ENCODE results near the gene TIMP3.
"Not testable (repeated sequence)": the region's sequence is repeated elsewhere in the genome, so short reads cannot be mapped to it uniquely, and the experiment has no call there.

TIMP3 gene

DNA sequence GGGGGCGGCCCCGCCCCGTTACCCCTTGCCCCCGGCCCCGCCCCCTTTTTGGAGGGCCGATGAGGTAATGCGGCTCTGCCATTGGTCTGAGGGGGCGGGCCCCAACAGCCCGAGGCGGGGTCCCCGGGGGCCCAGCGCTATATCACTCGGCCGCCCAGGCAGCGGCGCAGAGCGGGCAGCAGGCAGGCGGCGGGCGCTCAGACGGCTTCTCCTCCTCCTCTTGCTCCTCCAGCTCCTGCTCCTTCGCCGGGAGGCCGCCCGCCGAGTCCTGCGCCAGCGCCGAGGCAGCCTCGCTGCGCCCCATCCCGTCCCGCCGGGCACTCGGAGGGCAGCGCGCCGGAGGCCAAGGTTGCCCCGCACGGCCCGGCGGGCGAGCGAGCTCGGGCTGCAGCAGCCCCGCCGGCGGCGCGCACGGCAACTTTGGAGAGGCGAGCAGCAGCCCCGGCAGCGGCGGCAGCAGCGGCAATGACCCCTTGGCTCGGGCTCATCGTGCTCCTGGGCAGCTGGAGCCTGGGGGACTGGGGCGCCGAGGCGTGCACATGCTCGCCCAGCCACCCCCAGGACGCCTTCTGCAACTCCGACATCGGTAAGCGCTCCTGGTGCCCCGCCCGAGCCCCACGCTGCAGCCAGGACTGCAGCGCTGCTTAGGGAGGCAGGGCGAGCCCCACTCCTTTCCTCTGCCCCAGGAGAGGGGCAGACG, at the start of gene TIMP3:
Gene TIMP3 (plus strand): TSS at position 169 of the 700 bp plus-strand sequence. CDS start 297 bp downstream, at position 466.
- Mint-ChIP-seq H3K27ac (no peak within 1 kb of the TSS), H3K27me3 (peaks cover 63% of the 10 kb centered on the region), H3K36me3 (no peaks in the 10 kb centered on the region), H3K9me3 (no peaks in the 10 kb centered on the region), H3K4me3 (no peak within 1 kb of the TSS), H3K4me1 (peaks cover 4% of the 10 kb centered on the region)
- no peak for ATAC-seq

GRCh38 chr22:32752326-32752725, 49.2 kb upstream of the TIMP3 start:
- Mint-ChIP-seq H3K4me1 (no peaks in the 10 kb centered on the region), H3K36me3 (no peaks in the 10 kb centered on the region), H3K27me3 (no peaks in the 10 kb centered on the region), H3K4me3 (no peak overlapping the region), H3K9me3 (no peaks in the 10 kb centered on the region), H3K27ac (no peak overlapping the region)
- ATAC-seq: no peak

- ATAC-seq: peak; percentile 26
- Mint-ChIP-seq H3K27me3 (no peaks in the 10 kb centered on the region), H3K36me3 (no peaks in the 10 kb centered on the region), H3K9me3 (no peaks in the 10 kb centered on the region), H3K4me3 (no peak overlapping the region), H3K27ac (no peak overlapping the region), H3K4me1 (no peaks in the 10 kb centered on the region)
Measured at GRCh38 chr22:32752816-32753520, 48.5 kb upstream of the TIMP3 start.

DNA sequence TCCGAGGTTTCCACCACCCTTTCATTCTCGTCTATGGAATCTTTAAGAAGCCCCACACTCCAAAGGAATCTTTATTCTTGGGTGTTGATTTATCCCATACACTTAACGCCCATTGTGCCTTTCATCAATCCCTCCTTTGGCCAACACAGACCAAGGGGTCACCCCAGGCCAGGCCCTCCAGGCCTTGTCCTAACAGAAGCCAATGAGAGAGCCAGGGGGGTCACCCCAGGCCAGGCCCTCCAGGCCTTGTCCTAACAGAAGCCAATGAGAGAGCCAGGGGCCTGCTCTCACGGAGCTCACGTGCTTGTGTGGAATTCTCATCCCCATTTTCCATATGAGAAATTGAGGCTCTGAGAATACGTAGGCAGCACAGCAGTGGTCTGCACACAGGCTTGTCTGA, 47.9 kb upstream of the TIMP3 start:
- peak; percentile 32 for ATAC-seq
- H3K4me1 Mint-ChIP-seq: no peaks in the 10 kb centered on the region

DNA sequence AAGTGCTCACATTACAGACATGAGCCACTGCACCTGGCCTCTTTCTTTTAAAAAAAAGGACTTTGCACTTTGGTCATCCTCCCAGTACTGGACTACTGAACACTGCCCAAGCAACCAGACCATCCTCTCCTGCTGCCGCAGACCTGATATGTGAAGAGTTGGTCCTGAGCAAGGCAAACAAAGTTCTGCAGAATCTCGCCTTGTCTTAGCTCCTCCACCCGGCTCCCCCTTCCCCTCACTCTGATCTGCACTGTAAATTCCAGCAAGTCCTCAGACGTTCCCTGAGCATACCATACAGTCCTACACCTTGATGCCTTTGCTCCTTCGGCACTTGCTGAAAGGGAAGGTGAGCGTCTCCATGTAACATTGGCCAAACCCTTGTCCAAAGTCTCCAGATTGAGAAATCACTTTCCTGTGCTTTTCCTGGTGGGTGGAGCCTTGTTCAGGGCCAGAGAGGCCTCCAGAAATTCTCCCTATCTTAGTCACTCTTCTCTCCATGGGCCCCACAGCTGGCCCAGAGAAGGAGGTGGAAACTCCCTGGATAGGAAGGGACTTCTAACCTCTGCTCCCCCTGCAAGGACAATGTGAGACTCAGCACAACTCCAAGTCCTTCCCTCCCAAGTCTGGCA, 47.0 kb upstream of the TIMP3 start:
- ATAC-seq: no peak
- H3K36me3 Mint-ChIP-seq: no peaks in the 10 kb centered on the region
- no peak overlapping the region for H3K27ac Mint-ChIP-seq
- H3K4me1 Mint-ChIP-seq: no peaks in the 10 kb centered on the region
- H3K4me3 Mint-ChIP-seq: no peak overlapping the region
- no peaks in the 10 kb centered on the region for H3K27me3 Mint-ChIP-seq
- no peaks in the 10 kb centered on the region for H3K9me3 Mint-ChIP-seq

More for the DNA sequence above, 47.9 kb upstream of the TIMP3 start:
- H3K27me3 Mint-ChIP-seq: no peaks in the 10 kb centered on the region
- no peak overlapping the region for H3K27ac Mint-ChIP-seq
- no peak overlapping the region for H3K4me3 Mint-ChIP-seq
- H3K9me3 Mint-ChIP-seq: no peaks in the 10 kb centered on the region
- H3K36me3 Mint-ChIP-seq: no peaks in the 10 kb centered on the region

DNA sequence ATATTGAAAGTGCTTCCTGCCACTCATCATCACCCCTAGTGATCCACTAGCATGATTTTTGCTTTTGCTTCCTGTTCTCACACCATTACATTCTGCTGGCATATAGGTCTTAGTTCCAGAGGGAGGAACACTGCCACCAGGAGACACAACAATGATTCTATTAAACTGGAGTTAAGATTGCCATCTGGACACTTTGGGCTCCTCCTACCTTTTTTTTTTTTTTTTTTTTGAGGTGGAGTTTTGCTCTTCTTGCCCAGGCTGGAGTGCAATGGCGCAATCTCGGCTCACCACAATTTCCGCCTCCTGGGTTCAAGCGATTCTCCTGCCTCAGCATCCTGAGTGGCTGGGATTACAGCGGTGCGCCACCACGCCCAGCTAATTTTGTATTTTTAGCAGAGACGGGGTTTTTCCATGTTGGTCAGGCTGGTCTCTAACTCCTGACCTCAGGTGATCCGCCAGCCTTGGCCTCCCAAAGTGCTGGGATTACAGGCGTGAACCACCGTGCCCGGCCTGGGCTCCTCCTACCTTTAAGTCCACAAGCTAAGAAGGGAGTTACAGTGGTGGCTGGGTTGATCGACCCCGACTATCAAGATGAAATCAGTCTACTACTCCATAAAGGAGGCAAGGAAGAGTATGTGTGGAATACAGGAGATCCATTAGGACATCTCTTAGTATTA, 44.3 kb upstream of the TIMP3 start:
- H3K9me3 Mint-ChIP-seq, H3K36me3 Mint-ChIP-seq, H3K4me3 Mint-ChIP-seq, ATAC-seq, H3K27ac Mint-ChIP-seq, H3K4me1 Mint-ChIP-seq: not testable (repeated sequence)
- peaks cover 19% of the 10 kb centered on the region for H3K27me3 Mint-ChIP-seq

DNA sequence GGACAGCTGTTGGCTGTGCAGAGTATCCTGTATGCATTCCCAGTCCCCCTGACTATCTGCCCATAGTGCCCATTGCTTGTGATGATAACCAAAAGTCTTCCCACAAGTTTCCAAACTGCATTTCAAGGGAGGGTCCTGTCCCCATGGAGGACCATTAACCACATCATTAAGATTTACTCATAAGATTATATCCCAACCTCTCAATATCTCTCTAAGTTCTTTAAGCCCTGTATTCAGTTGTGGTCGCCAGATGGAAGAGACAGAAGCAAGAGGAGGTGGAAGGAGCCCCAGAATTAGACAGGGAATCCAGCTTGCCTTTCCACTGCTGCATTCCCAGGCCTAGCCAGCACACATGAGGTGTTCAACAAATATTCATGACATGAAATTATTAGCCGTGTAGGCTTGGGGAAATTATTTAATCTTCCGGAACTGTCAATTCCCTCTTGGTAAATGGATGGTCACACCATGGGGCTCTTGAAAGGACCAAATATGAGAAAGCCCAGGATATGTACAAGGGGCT, 42.6 kb upstream of the TIMP3 start:
- H3K36me3 Mint-ChIP-seq: no peaks in the 10 kb centered on the region
- peaks cover 34% of the 10 kb centered on the region for H3K27me3 Mint-ChIP-seq
- ATAC-seq: no peak
- no peaks in the 10 kb centered on the region for H3K9me3 Mint-ChIP-seq
- H3K27ac Mint-ChIP-seq: no peak overlapping the region
- H3K4me1 Mint-ChIP-seq: no peaks in the 10 kb centered on the region
- H3K4me3 Mint-ChIP-seq: no peak overlapping the region

DNA sequence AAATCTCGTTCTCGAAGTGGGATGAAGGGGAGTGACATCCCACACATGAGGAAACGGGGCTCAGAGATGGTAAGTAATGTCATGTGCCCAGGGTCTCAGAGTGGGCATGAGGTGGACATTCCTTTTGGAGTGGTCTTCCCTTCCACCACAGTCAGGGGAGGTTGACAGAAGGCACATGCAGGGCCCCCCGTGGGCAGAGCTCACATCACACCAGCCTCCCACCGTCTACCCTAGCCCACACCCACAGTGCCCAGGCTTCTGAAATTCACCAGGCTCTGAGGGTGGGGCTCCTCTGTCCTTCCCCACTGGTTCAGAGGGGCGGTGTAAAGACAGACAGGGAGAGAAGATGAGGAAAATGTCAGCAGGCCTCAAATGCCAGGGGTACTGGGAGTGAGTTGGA, 41.1 kb upstream of the TIMP3 start:
- H3K4me3 Mint-ChIP-seq: no peak overlapping the region
- H3K9me3 Mint-ChIP-seq: no peaks in the 10 kb centered on the region
- no peaks in the 10 kb centered on the region for H3K4me1 Mint-ChIP-seq
- no peak overlapping the region for H3K27ac Mint-ChIP-seq
- no peak for ATAC-seq
- peaks cover 35% of the 10 kb centered on the region for H3K27me3 Mint-ChIP-seq
- H3K36me3 Mint-ChIP-seq: no peaks in the 10 kb centered on the region

- ATAC-seq: no peak
- Mint-ChIP-seq H3K4me3 (no peak overlapping the region), H3K36me3 (no peaks in the 10 kb centered on the region), H3K27ac (no peak overlapping the region), H3K4me1 (no peaks in the 10 kb centered on the region), H3K27me3 (peaks cover 35% of the 10 kb centered on the region), H3K9me3 (no peaks in the 10 kb centered on the region)
Measured at GRCh38 chr22:32760815-32761214, 40.7 kb upstream of the TIMP3 start.

DNA sequence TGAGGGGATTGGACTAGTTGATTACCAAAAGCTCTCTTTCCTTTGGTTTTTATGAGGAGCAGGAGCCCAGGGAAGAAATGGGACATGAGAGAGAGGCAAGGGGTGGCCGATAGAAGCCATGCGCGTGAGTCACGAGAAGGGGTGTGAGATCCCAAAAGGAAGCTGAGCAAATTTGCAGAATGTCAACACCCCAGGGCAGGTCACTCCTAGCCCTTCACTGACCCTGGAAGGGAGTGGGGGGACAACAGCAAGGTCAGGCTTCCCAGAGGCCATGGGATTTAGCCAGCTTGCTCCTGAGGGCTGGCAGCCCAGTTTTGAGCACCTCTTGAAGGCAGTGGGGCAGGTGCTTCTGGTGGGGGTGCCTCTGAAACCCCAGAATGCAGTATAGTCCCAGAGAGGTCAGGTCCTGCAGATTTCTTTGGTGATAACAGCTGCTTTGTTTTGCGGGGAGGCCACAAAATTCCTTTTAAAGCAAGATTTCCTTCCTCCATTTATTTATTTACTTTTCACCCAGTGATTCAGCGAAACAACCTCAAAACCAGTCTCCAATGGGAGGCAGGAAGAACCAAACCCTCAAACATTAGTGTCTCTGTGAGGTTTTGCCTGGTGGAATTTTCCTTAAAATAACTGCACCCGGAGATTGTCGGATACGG, 40.1 kb upstream of the TIMP3 start:
- Mint-ChIP-seq H3K27me3 (peaks cover 35% of the 10 kb centered on the region), H3K4me1 (no peaks in the 10 kb centered on the region), H3K9me3 (no peaks in the 10 kb centered on the region), H3K27ac (no peak overlapping the region), H3K36me3 (no peaks in the 10 kb centered on the region), H3K4me3 (no peak overlapping the region)
- ATAC-seq: no peak

DNA sequence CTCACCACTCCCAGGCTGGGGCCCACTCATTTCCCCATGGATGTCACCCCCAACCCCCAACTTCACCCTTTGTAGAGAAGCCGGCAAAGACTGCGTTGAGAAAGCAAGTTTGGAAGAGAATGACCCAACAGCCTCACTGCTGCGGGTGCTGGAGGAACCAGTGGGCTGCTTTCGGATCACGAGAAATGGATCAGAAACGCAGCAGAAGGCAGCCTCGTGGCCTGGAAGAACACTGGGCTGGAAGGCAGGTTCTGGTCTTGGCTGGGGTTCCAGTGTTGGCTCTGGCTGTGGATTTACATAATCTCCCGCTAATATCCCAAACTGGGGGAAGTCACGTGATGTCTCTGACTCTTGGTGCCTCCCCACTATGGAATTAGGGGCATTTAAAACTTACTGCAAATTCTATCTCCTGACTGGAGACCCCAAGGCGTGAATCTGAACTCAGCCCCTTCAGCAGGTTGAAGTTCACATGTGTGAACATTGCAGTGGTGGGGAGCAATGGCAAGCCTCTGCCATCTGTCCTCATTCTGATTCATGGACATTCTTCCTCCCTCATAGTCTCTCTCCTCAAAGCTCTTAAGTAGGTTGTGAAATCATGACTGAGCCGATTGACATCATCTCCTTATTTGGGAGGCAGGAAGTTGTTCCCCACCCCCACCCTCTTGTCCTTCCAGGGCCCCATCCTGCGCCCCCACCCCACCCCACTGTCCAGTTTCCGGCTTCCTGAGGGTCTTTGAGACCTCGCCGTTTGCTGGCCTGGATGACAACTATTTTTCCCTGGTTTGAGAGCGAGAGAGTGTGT, 37.0 kb upstream of the TIMP3 start:
- Mint-ChIP-seq H3K4me3 (no peak overlapping the region), H3K27ac (no peak overlapping the region), H3K36me3 (no peaks in the 10 kb centered on the region), H3K27me3 (peaks cover 35% of the 10 kb centered on the region), H3K4me1 (no peaks in the 10 kb centered on the region), H3K9me3 (no peaks in the 10 kb centered on the region)
- no peak for ATAC-seq

DNA sequence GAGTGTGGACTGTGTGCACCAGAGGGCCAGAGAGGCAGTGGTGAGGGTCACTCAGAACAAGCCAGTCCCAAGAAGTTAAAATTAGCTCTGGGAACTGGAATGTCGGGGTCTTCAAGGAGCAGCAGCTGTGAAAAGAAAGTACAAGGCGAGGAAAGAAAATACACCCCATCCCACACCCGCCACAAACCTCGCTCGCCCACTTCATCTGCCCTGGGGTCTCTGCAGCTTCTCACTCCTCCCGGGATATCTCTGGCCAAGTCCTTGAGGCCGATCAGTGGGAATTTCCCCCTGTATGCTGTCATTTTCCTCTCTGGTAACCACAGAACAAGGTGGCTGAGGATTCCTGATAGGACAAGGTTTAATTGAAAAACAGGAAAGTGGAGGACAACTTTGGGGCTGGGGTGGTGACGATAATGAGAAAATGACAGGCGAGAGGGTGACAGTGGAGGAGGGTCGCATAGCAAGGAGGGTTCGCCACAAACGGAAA, 36.3 kb upstream of the TIMP3 start:
- Mint-ChIP-seq H3K36me3 (no peaks in the 10 kb centered on the region), H3K4me3 (no peak overlapping the region), H3K9me3 (no peaks in the 10 kb centered on the region), H3K27ac (no peak overlapping the region), H3K27me3 (peaks cover 33% of the 10 kb centered on the region), H3K4me1 (no peaks in the 10 kb centered on the region)
- ATAC-seq: no peak

DNA sequence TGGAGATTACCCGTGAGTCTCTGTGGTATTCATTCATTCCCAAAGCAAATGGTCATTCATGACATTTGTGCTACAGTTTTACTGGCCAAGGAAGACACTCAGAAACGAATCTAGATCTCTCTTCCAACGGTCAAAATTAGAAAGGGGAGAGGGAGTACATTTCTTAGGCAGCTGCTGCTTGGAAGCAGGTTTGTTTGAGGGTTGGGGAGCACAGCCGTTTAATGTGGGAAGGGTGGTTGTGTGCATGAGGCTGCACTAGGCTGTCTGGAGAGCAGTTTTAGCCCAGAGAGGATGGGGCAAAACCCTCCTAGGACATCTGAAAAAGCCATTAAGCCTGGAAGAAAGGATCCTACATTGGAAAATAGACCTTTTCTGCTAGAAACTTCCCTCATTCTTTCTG, 29.7 kb upstream of the TIMP3 start:
- Mint-ChIP-seq H3K4me3 (no peak overlapping the region), H3K27me3 (no peaks in the 10 kb centered on the region), H3K27ac (no peak overlapping the region), H3K9me3 (peaks cover 4% of the 10 kb centered on the region), H3K4me1 (no peaks in the 10 kb centered on the region), H3K36me3 (no peaks in the 10 kb centered on the region)
- no peak for ATAC-seq

DNA sequence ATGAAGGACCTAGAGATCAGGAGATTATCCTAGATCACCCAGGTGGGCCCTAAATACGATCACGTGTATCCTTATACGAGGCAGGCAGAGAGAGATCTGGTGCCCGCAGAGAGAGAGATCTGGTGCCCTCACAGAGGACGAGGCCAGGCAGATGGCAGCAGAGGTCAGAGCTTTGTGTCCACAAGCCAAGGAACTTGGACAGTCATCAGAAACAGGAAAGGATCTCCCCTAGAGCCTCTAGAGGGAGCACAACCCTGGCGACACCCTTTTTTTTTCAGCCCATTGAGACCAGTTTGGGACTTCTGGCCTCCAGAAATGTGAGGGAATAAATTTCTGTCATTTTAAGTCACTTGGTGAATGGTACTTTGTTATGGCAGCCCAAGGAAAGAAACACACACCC, 25.5 kb upstream of the TIMP3 start:
- H3K4me1 Mint-ChIP-seq: no peaks in the 10 kb centered on the region
- H3K36me3 Mint-ChIP-seq: no peaks in the 10 kb centered on the region
- no peak overlapping the region for H3K4me3 Mint-ChIP-seq
- peaks cover 4% of the 10 kb centered on the region for H3K9me3 Mint-ChIP-seq
- H3K27me3 Mint-ChIP-seq: no peaks in the 10 kb centered on the region
- ATAC-seq: no peak
- H3K27ac Mint-ChIP-seq: no peak overlapping the region
